Measurements from ENCODE around the gene CDH12.

GRCh38 chr5:22678886-22679285 is 174.3 kb downstream of the CDH12 start:
- TF ChIP-seq ZBTB7A (IDR thresholded peaks at IDR 0.05; ENCODE audit: low read depth) (no peak), TAF1 (IDR thresholded peaks at IDR 0.05; ENCODE audit: low read depth) (no peak), EP300 (IDR thresholded peaks at IDR 0.05; ENCODE audit: borderline replicate concordance) (no peak), CREB1 (IDR thresholded peaks at IDR 0.05; ENCODE audit: low read depth) (no peak), RAD21 (IDR thresholded peaks at IDR 0.05; ENCODE audit: low read depth) (no peak), MAX (IDR thresholded peaks at IDR 0.05) (no peak), YY1 (IDR thresholded peaks at IDR 0.05; ENCODE audit: low read depth) (no peak), CEBPB (IDR thresholded peaks at IDR 0.05) (no peak), TEAD4 (IDR thresholded peaks at IDR 0.05) (no peak)
